ENCODE data around the gene RAB11FIP4.

DNA sequence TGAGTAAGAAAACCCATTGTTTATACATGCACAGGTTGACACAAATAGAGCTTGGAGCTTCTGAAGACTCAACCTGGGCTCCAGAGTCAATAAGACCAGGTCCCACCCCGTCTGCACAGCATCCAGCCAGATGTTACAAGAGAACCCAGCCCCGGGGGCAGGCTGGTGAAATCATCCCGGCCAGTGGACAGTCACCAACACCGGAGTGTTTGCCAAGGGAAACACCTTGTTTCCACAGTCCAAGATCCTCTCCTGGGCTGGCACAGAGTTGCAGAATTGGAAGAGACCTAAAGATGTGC is 90.3 kb downstream of the RAB11FIP4 start:
- no peak for TF ChIP-seq EZH2phosphoT487 (IDR thresholded peaks at IDR 0.05; ENCODE audit: insufficient read depth, low read depth)
- no peak for TF ChIP-seq EZH2 (IDR thresholded peaks at IDR 0.05; ENCODE audit: insufficient read depth, poor library complexity, severe bottlenecking)
